ENCODE results near the gene XPO4.
"Not testable (repeated sequence)": the region's sequence is repeated elsewhere in the genome, so short reads cannot be mapped to it uniquely, and the experiment has no call there.

XPO4 gene

DNA sequence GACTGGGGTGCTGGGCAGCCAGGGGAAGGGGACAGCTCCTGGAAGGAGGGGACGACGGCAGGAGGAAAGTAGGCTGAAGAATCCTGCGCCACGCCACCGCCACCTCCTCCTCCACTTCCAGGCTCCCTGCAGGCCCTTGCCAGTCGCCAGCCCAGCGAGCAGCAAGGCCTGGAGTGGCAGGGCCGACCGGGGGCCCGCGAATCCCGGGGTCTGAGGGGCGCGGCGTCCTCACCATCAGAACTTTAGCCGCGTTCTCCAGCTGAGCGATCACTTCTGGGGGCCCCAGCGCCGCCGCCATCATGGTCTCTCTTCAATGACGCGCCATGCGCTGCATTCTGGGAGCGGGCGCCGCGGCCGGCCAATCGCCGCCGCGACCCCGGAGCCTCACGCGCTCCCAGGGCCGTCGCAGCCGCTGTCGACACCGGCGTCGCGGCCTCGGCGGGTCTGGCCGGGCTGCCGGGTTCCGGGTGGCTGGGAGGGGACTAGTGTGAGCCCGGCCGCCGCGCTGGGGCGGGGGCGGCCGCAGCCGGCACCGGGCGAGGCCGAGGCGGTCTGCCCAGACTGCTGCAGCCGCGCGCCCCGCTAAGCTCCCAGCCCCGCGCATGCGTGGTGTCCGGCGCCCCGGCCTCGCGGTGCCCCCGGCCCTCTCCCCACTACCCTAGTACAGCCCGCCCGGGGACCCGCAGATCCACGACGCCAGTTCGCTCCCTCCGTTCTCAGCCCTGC is at the start of gene XPO4:
TSS of gene XPO4 (minus strand) at position 309 of the 726 bp plus-strand sequence. CDS start at position 301, 8 bp downstream.
- DNase-seq, result peak in 54 of 56 donors; percentile 5 to 88 (median 66)

DNA sequence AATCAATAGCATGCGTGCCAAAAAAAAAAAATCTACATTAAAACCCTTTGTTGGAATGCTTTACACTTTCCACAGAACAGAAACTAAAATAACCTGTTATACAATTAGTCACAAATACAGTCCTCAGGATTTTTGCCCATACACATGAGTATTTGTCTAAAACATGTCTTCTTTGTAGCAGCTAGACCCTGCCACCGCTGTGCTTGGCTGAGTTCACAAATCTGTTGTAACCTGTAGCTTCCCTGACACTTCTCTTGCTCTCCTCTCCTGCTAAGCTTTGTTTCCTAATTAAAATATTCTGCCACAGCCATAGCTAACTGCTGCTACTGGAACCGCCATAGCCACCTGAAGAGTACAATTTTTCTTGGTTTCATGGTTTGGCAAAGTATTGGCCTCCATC is 45.5 kb upstream of the XPO4 start:
- not testable (repeated sequence) for DNase-seq

DNA sequence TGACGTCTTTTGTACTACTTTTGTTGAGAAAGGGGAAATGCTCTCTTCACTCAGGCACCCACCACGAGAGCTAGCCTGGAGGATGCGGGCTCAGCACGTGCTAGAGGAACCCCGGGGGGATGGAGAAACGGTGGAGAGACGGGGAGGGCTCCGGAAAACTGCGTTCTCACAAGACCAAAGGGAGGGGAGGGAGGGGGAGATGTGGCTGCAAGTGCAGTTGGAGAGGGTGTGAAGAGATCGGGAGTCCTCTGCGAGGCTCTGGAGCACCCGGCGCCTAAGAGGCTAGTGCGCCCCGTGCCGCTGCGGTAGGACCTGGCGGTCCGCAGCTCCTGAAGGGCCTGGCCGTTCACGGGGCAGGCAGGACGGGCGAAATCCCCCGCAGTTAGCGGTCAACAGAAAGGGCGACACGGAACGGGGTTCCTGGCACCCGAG is 43.4 kb upstream of the XPO4 start:
- no peak for DNase-seq

DNA sequence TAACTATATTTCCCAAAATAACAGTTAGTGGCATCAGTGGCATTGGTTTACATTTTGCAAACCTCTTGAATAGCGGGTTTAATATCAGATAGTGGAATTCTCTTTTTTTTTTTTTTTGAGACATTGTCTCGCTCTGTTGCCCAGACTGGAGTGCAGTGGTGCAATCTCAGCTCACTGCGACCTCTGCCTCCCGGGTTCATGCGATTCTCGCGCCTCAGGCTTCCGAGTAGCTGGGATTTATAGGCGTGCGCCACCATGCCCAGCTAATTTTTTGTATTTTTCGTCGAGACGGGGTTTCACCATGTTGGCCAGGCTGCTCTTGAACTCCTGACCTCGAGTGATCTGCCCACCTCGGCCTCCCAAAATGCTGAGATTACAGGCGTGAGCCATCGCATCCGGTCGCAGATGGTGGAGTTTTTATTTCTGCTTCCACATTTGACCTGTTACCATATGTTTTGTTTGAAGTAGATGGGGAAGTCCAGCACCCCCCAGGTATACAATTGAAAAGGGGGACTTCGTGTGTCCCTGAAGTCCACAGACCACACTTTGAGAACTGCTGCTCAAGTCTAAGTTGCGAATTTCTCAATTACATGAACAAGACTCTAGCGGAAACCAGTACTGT is 40.5 kb upstream of the XPO4 start:
- DNase-seq, result no peak

DNA sequence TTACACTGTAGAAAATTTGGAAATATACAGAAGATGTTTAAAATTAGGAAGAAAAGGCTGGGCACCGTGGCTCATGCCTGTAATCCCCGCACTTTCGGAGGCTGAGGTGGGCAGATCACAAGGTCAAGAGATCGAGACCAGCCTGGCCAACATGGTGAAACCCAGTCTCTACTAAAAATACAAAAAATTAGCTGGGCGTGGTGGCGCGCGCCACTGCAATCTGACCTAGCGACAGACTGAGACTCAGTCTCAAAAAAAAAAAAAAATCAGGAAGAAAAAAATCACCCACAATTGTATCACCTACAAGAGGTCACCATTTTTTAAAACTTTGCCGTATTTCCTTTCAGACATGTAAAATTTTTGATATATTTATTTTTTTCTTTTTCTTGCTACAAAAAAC is 38.0 kb upstream of the XPO4 start:
- not testable (repeated sequence) for DNase-seq

DNA sequence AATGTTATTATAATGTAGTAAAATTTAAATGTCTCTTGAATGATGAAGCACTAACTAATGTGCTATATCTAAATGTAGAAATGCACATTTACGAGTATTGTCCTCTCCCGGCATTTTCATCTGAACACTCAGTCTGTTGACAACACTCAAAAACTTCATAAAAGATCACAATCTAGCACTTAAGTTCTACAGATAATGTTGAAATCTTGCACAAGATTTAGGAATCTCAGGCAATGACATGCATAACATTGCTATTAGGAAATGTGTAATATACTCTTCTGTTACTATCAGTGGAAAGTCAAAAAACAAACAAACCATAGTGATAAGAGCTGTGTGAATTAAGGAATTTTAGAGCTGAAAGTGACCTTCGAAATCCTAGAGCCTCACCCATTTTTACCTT is 37.5 kb upstream of the XPO4 start:
- DNase-seq, result no peak

DNA sequence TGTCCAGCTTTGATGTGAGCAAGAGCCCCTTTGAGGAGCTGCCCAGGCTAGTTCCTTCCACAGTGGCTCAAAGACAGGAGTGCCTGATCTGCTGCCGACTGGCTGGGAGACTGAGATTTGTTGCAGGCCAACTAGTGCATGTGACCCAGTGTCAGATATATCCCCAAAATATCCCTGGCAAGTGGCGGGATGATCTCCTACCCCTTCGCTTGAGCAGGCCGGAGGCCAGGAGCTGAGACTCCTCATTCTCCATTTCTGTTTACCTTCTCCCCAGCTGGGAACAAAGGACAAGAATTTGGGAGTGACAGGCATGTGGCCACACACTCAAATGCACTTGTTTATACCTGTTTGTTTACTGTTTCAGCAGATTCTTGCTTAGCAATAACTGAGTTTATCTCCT is 37.1 kb upstream of the XPO4 start:
- no peak for DNase-seq

DNA sequence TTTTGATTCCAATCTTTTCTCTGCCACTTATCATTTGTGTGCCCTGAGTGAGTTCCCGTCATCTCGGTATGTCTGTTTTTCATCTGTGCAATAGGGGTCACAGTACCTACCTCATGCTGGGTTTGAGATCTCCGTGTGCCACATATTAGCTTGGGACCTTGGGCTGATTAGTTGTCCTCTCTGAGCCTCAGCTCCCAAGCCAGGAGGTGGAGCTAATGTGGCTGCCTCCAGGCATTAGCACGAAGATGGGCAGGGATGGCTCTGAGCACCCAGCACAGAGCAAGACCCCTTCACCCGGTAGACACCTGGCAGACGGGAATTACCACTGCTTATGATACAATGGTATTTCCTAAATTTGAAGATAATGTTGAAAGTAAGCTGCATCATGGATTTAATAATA is 35.8 kb upstream of the XPO4 start:
- DNase-seq, result no peak

DNA sequence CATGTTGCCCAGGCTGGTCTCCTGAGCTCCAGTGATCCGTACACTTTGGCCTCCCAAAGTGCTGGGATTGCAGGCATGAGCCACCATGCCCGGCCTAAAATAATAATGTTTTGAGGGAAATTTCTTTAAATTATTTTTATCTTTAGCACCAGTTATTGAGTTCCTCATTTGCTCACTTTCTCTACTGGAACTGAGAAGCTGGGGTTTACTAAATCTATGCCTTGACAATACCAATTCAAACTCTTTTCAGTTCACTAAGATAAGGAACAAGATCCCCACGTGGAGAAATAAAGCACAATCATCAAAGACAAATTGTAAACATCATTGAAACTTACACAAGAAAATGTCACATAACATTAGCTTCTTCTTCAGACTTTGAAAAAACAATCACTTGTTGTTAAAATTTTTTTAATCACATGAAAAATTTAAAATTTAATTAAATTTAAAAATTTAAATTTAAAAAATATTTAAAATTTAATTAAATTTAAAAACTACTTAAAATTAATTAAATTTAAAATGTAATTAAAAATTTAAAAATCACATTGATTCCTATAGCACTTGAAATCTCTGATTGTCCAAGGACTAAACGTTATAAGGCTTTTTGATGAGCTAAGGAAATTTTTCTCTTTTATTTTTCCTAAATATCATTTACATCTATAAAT is 25.2 kb upstream of the XPO4 start:
- DNase-seq, result no peak

DNA sequence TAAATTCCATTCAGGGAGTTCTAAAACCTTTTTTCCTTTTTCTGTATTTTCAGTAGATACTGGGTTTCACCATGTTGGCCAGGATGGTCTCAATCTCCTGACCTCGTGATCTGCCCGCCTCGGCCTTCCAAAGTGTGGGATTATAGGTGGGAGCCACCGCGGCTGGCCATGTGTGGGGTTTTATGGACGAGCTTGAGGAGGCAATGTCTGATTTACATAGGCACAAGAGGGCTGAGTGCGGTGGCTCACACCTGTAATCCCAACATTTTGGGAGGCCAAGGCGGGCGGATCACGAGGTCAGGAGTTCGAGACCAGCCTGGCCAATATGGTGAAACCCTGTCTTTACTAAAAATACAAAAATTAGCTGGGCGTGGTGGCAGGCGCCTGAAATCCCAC is 22.8 kb upstream of the XPO4 start:
- not testable (repeated sequence) for DNase-seq

DNA sequence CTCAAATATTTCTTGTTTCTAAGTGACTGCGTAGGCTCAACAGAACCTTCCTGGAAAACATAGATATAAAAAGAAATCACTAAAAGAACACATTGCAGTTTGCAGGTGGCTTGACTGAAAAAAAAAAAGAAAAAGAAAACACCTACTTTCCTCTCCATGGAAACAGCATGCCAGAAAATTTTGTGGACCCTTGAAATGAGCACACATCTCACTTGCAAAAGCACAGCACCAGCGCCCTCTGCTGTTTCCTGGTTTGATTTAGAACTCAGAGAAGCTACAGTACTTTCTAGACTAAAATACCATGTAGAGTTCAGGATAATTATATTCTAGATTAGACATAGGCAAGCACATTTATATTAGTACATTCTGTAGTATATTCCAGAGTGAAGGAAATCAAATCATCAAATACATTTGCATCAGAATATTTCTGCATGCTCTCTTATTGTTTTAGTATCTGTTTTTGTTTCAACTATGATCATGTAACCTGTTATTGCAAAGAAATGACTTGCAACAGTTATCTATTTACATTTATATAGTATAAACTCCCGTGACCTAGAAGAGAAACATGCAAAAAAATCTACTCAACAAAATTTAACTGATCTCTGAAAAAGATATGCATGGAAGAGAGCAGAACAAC is 22.3 kb upstream of the XPO4 start:
- DNase-seq, result peak in 50 of 56 donors; percentile 2 to 92 (median 48)

DNA sequence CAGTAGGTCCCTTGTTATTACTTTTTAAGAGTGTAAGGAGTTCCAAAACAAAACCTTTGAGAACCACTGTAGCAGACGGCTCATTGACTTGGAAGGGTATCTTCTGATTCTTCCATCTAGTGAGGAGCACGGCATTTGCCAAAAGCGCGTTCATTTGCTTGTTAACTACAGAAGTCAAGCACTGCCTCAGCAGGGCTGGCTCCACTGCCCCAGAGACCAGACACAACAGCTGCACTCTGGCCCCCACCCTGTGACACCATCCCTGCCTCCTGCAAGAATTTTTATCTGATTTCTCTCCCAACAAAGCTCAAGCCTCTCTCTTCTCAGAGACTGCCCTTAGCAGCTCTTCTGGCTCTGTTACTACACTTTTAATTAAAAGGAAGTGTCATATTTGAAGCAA is 20.7 kb upstream of the XPO4 start:
- no peak for DNase-seq

DNA sequence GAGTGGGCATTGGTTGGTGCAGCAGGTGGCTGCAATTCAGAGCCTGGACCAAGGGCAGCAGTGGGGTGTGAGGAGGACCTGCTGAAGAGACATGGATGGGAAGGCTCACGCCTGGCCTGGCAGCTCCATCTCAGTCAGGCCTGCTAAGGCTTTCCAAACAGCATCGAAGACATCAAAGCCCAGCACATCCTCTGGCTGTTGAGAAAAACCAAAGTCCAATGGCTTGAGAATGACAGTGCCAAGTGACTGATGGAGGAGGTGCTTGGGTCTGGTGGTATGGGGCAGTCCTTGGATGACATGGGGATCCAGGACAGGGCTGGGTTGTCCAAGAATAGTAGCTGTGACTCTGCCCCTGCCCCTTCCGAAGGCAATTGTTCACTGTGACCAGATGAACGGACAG is 19.0 kb upstream of the XPO4 start:
- no peak for DNase-seq

DNA sequence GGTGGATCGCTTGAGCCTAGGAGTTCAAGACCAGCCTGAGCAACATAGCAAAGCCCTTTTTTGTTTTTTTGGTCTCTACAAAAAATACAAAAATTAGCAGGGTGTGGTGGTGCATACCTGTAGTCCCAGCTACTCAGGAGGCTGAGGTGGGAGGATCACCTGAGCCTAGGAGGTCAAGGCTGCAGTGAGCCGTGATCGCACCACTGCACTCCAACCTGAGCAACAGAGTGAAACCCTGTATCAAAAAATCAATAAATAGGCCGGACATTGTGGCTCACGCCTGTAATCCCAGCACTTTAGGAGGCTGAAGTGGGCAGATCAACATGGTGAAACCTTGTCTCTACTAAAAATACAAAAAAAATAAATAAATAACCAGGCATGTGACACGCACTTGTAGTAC is 13.1 kb upstream of the XPO4 start:
- DNase-seq, result not testable (repeated sequence)

DNA sequence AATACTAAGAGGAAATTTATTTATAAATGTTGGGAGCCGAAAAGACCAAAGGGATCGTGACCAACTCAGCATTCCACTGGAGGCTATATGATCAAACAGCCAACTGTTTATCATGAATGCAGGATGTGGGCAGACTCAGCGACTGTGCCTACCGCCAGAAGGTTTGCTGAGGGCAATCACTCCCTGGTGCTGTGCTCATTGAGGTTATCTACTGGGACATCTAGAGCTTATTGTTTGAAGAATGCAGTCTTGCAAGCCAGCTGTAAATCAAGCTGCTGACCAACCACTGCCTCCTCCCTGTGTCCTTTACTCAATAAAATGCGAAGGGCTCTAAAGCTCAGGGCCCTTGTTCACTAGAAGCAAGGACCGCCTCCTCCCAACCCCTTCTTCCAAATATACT is 8.5 kb upstream of the XPO4 start:
- DNase-seq, result no peak

DNA sequence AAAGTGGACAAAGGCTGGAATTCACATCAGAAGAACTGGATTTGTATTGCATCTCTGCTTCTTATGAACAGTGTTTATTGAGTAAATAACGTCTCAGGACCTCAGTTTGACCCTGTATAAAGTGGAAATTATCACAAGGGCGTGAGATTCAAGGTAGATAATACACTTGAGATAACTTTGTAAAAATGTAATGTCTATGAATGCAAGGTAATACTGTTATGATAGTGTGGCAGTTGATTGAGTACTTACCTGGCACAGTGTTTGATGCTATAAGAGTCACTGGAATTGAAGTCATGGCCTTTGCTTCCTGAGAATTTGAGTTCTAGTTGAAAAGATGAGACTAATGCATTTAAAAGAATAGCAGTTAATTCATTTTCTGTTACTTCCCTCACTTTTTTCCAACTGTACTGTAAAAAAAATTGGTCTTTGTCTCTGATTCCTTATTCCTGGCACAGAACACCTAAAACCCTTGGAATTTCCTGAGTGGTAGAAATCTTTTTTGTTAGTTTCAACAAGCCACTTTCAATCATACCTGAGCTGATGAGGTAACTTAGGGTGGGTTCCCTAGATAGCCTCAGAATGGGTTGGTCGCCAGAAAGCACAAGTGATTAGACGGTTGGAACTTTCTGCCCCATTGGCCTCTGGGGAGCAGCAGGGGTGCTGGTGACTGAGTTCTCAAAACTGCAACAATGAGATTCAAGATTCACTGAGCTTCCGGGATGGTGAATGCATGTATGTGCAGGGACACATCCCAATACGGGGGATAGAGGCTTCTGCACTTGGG is 6.4 kb upstream of the XPO4 start:
- no peak for DNase-seq

DNA sequence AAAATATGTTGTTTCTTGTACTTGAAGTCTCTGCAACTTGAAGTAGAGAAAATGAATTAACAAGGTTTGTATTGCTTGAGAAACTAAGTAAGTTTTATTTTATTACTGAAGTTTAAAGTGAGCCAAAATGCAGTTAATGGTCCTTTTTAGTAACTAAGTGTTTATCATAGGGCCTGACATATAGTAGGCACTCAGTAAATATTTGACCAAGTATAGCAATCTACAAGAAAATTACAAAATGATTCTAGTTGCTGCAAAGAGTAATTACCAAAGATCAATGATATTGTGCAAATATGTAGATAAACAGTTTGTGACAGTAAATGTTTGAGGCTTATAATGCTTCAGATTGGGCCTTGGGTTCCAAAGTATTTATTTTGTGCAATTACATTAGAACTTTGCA is 2.4 kb upstream of the XPO4 start:
- DNase-seq, result no peak

DNA sequence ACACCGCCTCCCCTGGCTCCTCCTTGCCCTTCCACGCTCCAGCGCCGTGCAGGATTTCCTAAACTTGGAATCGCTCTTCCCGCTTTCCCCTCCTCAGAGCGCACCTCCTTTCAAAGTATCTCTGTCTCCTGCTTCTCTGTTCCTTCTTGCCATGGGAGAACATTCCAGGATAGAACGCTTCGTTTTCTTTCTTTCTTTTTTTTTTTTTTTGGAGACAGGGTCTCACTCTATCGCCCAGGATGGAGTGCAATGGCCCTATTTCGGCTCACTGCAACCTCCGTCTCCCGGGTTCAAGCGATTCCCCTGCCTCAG is 574 bp upstream of the XPO4 start:
- DNase-seq, result no peak

DNA sequence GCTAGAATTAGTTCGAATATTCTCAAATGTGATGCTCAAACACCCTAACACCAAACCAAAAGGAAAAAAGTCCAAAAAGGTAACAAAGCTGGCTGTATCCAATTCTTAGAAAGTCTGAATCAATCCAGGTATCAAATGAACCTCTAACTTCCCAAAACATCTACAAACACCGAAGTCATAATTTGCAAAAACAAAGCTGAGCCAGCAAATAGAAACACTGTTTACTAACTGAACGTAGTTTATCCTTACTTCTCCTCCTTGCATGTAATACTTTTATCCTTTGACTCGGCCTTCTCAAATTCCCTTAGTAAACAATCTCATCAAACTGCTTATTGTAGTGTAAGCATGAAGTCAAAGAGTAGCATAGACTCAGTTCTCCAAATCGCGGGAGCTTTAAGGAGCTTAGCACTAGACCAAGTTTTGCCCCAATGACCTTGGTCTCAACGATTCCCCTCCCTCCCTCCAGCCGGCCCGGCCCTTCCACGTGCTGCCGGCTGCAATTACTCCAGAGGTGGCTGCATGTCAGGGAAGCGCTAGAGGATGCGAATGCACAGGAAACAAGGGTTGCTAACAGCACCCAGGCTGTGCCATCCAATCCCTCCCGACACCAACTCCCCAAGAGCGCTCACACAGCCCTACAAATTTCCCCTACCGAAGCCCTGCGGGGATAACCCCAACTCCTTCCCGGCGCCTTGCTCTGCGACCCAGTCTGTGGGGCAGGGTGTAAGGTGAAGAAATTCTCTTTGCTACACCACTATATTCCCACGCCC is 693 bp downstream of the XPO4 start:
- DNase-seq, result peak in 2 of 56 donors; percentile 46 to 48

DNA sequence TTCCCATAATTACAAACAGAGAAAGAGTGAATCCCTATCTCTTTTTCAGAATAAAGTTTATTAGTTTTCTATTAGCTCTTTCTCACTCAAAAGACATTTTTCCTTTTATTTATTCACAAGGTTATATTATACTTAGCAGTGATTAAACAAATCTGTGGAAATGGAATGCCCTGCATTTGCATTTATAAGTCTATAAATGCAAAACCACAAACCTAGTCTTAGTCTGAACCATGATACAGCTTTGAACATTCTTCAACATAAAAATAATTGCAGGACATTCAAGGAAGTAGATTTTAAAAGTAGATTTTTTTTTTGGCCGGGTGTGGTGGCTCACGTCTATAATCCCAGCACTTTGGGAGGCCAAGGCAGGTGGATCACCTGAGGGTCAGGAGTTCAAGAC is 8.3 kb downstream of the XPO4 start:
- no peak for DNase-seq

DNA sequence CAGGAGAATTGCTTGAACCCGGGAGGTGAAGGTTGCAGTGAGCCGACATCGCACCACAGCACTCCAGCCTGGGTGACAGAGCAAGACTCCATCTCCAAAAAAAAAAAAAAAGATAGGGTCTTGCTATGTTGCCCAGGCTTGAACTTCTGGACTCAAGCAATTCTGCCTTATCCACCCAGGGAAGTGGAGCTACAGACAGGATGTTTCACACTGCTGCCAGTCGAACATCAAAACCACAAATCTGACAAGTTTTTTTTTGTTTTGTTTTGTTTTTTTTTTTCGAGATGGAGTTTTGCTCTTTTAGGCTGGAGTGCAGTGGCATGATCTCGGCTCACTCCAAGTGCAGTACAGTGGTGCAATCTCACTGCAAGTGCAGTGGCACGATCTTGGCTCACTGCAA is 10.8 kb downstream of the XPO4 start:
- no peak for DNase-seq

Data from amygdala (tissue), 56 donors.